Uterus (tissue), 2 donors: ENCODE data around the gene PDCD1.

Source experiments
- CTCF ChIP-seq, 4 experiments: fragments of 200-600 bp in 2 of 4; fragments of 450-650 bp in 2 of 4; sonication (generic) in 2 of 4; IDR thresholded peaks; one replicate each; pipeline ENCODE4 v1.5.1; 2016 to 2019; ENCODE audit warnings: antibody characterized with exemption in 4 of 4, mild to moderate bottlenecking in 2 of 4, moderate library complexity in 1 of 4
- POLR2A ChIP-seq, 2 donors: fragments of 450-650 bp; IDR thresholded peaks; one replicate each; pipeline ENCODE4 v1.6.1; 2016; ENCODE audit warnings: antibody characterized with exemption in 2 of 2, mild to moderate bottlenecking in 1 of 2, moderate library complexity in 1 of 2

GRCh38 chr2:241816431-241817121, 42.1 kb downstream of the PDCD1 start:
- TF ChIP-seq CTCF (IDR thresholded peaks at IDR 0.05) (no peak), POLR2A (IDR thresholded peaks at IDR 0.05) (no peak)
